ENCODE data around the gene RAD9A. TPM values are rescaled to one million over a fixed set of nuclear protein-coding genes. Genes with fewer than 3 reads are reported as not detected.

The RAD9A gene
- total RNA-seq, 1 experiment from 2014 or later, result 55.1 TPM

- ChIA-PET POLR2A (interaction anchor here (1.1 to 2.8 kb wide), 8 partner anchors 9 to 230 kb away, joined by 3 to 63 read pairs (median 9); partner anchors contain the start of genes NUDT8, POLD4, RAD9A and RPS6KB2), CTCF (interaction anchor here (0.6 to 2.5 kb wide), 16 partner anchors 8 to 207 kb away, joined by 3 to 73 read pairs (median 16); partner anchors contain the start of genes AIP, CARNS1, CLCF1 and POLD4)
- peaks cover 55% of the 10 kb centered on the region for H3K36me3 Mint-ChIP-seq (ENCODE audit: insufficient read depth, unreplicated experiment)
- H3K27ac Mint-ChIP-seq (ENCODE audit: unreplicated experiment), result peak overlapping the region; percentile 74
- peak overlapping the region; percentile 75 for H3K4me3 Mint-ChIP-seq (ENCODE audit: unreplicated experiment)
- no peak for TF ChIP-seq CTCF (IDR thresholded peaks at IDR 0.05; ENCODE audit: insufficient read depth in 1 of 2, low read depth in 1 of 2, low read length in 1 of 2, severe bottlenecking in 1 of 2, unreplicated experiment in 1 of 2)
- peaks cover 8% of the 10 kb centered on the region for H3K4me1 Mint-ChIP-seq (ENCODE audit: low read depth, unreplicated experiment)
- Histone ChIP-seq H3K36me3 (ENCODE audit: control insufficient read depth, insufficient read depth, low read length) (peaks cover 18% of the 10 kb centered on the region), H3K9me3 (no peaks in the 10 kb centered on the region), H3K4me3 (ENCODE audit: low read depth, low read length) (peak overlapping the region; percentile 69), H3K4me1 (peaks cover 14% of the 10 kb centered on the region), H3K27me3 (replicated peaks; ENCODE audit: control insufficient read depth, insufficient read depth, low read length) (no peaks in the 10 kb centered on the region)
- no peaks in the 10 kb centered on the region for H3K27me3 Mint-ChIP-seq (ENCODE audit: insufficient read depth, unreplicated experiment)
- no peaks in the 10 kb centered on the region for H3K9me3 Mint-ChIP-seq (ENCODE audit: unreplicated experiment)
- no TSS peak for BruUV-seq (replicated peaks)
- DNase-seq, result no peak
- intact Hi-C loops (cut with micrococcal nuclease; ENCODE audit: unreplicated experiment), result loop anchor here (2.0 to 5.0 kb wide), 3 partner anchors 28 to 107 kb away; partner anchors contain the start of genes AIP, CDK2AP2, PITPNM1 and RPS6KB2
Observed at GRCh38 chr11:67400251-67400941, 8.6 kb downstream of the RAD9A start.

GRCh38 chr11:67400942-67401494 is 9.2 kb downstream of the RAD9A start:
- ChIA-PET CTCF (interaction anchor here (0.7 to 2.5 kb wide), 32 partner anchors 9 to 229 kb away, joined by 3 to 73 read pairs (median 10); partner anchors contain the start of genes AIP, CARNS1, CLCF1 and CORO1B), POLR2A (interaction anchor here (0.6 to 2.8 kb wide), 22 partner anchors 9 to 326 kb away, joined by 3 to 63 read pairs (median 7); partner anchors contain the start of genes AIP, CORO1B, GSTP1 and KDM2A)
- no peak for DNase-seq
- no TSS peak for BruUV-seq (replicated peaks)
- peak overlapping the region; percentile 74 for H3K27ac Mint-ChIP-seq (ENCODE audit: unreplicated experiment)
- H3K4me1 Mint-ChIP-seq (ENCODE audit: low read depth, unreplicated experiment), result peaks cover 8% of the 10 kb centered on the region
- H3K36me3 Mint-ChIP-seq (ENCODE audit: insufficient read depth, unreplicated experiment), result peaks cover 49% of the 10 kb centered on the region
- H3K36me3 ChIP-seq (ENCODE audit: control insufficient read depth, insufficient read depth, low read length), result peaks cover 16% of the 10 kb centered on the region
- no peaks in the 10 kb centered on the region for H3K27me3 Mint-ChIP-seq (ENCODE audit: insufficient read depth, unreplicated experiment)
- TF ChIP-seq CTCF (IDR thresholded peaks at IDR 0.05; ENCODE audit: insufficient read depth in 1 of 2, low read depth in 1 of 2, low read length in 1 of 2, severe bottlenecking in 1 of 2, unreplicated experiment in 1 of 2), result no peak
- H3K4me3 ChIP-seq (ENCODE audit: low read depth, low read length), result peak overlapping the region; percentile 69
- intact Hi-C loops (cut with micrococcal nuclease; ENCODE audit: unreplicated experiment), result loop anchor here (1.0 to 5.0 kb wide), 4 partner anchors 28 to 106 kb away; partner anchors contain the start of genes AIP, CDK2AP2, PITPNM1 and RPS6KB2
- H3K9me3 ChIP-seq, result no peaks in the 10 kb centered on the region
- H3K9me3 Mint-ChIP-seq (ENCODE audit: unreplicated experiment), result no peaks in the 10 kb centered on the region
- peaks cover 14% of the 10 kb centered on the region for H3K4me1 ChIP-seq
- peak overlapping the region; percentile 75 for H3K4me3 Mint-ChIP-seq (ENCODE audit: unreplicated experiment)
- no peaks in the 10 kb centered on the region for H3K27me3 ChIP-seq (replicated peaks; ENCODE audit: control insufficient read depth, insufficient read depth, low read length)

Data from Caco-2 (cell line).